ENCODE data around the gene ARSJ. TPM values are rescaled to one million over a fixed set of nuclear protein-coding genes. Genes with fewer than 3 reads are reported as not detected.

Gene ARSJ
- total and polyA plus RNA-seq, 11 donors, result 0.30 to 7.0 (median 1.7) TPM

DNA sequence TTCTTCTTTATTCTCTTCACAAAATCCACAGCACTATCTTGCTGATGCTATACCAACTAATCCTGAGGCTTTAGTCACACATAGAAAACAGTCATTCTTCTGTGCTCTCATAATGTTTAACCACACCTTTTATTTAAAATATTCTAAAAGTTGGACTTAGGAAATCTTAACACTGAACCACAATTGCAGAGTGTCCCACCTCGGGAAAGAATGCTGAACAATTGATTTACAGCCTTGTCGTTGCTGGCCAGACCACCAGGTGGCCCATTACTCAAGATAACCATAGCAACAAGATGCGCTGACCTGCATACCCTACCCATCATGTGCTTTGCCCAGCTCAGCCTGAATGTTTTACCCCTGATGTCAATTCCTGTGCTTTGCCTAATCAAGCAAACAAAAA lies 100.8 kb downstream of the ARSJ start:
- no peaks in the 10 kb centered on the region for H3K9me3 ChIP-seq
- no peak for TF ChIP-seq POLR2A (IDR thresholded peaks at IDR 0.05)
- TF ChIP-seq, protein P1, sequence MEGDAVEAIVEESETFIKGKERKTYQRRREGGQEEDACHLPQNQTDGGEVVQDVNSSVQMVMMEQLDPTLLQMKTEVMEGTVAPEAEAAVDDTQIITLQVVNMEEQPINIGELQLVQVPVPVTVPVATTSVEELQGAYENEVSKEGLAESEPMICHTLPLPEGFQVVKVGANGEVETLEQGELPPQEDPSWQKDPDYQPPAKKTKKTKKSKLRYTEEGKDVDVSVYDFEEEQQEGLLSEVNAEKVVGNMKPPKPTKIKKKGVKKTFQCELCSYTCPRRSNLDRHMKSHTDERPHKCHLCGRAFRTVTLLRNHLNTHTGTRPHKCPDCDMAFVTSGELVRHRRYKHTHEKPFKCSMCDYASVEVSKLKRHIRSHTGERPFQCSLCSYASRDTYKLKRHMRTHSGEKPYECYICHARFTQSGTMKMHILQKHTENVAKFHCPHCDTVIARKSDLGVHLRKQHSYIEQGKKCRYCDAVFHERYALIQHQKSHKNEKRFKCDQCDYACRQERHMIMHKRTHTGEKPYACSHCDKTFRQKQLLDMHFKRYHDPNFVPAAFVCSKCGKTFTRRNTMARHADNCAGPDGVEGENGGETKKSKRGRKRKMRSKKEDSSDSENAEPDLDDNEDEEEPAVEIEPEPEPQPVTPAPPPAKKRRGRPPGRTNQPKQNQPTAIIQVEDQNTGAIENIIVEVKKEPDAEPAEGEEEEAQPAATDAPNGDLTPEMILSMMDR (IDR thresholded peaks at IDR 0.05), result peak in 3 of 12 donors; percentile 14 to 17 (median 14)
- WGBS, 4 donors, result 26 to 47% (median 31%) methylated on average over 3 of the region's 3 CpGs
- H3K27ac ChIP-seq, result no peak overlapping the region
- ATAC-seq (no peak), DNase-seq (no peak)
- H3K4me1 ChIP-seq, result peaks cover 0 to 6% (median 0%) of the 10 kb centered on the region in 12 donors
- intact Hi-C loops (cut with DNase I), result no loop called here
- no peaks in the 10 kb centered on the region for H3K27me3 ChIP-seq
- H3K4me3 ChIP-seq, result no peak overlapping the region
- no peaks in the 10 kb centered on the region for H3K36me3 ChIP-seq

- TF ChIP-seq, protein P1 (IDR thresholded peaks at IDR 0.05), result no peak
- no peak for TF ChIP-seq POLR2A (IDR thresholded peaks at IDR 0.05)
Observed at GRCh38 chr4:113874480-113874879, 105.0 kb downstream of the ARSJ start.

DNA sequence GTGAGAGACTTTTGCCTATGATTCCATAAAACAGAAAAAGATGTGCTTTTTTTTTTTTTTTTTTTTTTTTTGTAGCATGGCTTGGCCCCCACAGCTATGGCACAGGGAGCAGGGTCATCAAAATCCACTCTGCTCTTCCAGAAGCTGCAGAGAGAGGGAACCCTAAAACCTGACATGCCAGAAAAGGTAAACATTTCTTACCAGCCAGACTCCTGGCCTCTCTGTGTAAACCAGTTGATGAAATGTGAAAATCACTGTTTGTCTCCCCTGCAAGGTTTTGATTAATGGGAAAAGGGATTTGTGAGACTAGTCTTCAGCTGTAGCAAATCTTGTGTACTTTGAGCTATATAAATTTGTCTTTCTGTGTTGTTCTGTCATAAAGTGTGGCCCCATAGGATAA lies 105.9 kb downstream of the ARSJ start:
- no peaks in the 10 kb centered on the region for H3K9me3 ChIP-seq
- TF ChIP-seq POLR2A (IDR thresholded peaks at IDR 0.05), result no peak
- TF ChIP-seq, protein P1 (IDR thresholded peaks at IDR 0.05), result no peak
- DNase-seq (no peak), ATAC-seq (no peak)
- no peaks in the 10 kb centered on the region for H3K4me1 ChIP-seq
- no peaks in the 10 kb centered on the region for H3K36me3 ChIP-seq
- no peaks in the 10 kb centered on the region for H3K27me3 ChIP-seq
- intact Hi-C loops (cut with DNase I), result no loop called here
- no peak overlapping the region for H3K4me3 ChIP-seq
- no peak overlapping the region for H3K27ac ChIP-seq

More at GRCh38 chr4:113874480-113874879, 105.0 kb downstream of the ARSJ start:
- H3K4me1 ChIP-seq, result no peaks in the 10 kb centered on the region
- no peaks in the 10 kb centered on the region for H3K27me3 ChIP-seq
- DNase-seq, result no peak
- no peak for ATAC-seq
- 79 to 86% (median 83%) methylated on average over 1 of the region's 1 CpG for WGBS, 4 donors
- H3K9me3 ChIP-seq, result no peaks in the 10 kb centered on the region
- no peak overlapping the region for H3K27ac ChIP-seq
- intact Hi-C loops (cut with DNase I), result no loop called here
- H3K36me3 ChIP-seq, result no peaks in the 10 kb centered on the region
- H3K4me3 ChIP-seq, result no peak overlapping the region

DNA sequence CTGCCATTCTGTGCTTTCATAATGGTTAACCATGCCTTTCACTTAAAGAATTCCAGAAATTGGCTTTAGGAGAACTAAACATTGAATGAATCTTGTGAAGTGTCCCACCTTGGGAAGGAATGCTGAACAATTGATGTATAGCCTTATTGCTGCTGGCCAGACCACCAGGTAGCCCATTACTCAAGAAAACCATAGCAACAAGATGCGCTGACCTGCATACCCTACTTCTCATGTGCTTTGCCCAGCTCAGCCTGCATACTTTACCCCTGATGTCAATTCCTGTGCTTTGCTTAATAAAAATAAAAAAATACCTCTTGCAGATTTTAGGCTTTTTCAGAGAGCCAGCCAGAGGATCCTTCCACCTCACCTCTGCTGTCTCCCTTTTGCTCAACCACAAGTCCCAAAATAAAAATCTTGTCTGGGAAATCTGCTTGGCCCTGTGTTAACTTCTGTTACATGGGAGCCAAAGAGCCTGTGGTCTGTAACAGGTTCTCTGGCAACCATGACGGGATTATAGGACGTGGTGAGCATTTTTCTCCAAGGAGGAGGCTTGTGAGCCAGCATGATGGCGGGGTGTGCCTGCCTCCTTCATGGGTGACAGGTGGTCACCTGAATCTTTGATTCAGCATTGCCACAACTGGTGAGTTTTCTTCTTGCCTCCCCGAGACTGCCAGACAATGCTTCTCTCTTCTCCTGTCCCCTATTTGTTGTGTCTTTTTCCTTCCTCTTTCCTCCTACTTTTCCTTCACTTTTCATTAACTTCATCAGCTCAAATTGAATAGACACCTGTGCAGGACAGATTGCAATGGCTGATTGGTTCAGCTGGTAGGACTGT lies 106.8 kb downstream of the ARSJ start:
- WGBS, 4 donors, result 72 to 93% (median 87%) methylated on average over 5 of the region's 5 CpGs
- no peak overlapping the region for H3K27ac ChIP-seq

More for the DNA sequence above, 106.8 kb downstream of the ARSJ start:
- DNase-seq (no peak), ATAC-seq (no peak)
- Histone ChIP-seq H3K4me3 (no peak overlapping the region), H3K4me1 (no peaks in the 10 kb centered on the region), H3K27me3 (no peaks in the 10 kb centered on the region), H3K36me3 (no peaks in the 10 kb centered on the region), H3K9me3 (no peaks in the 10 kb centered on the region)
- TF ChIP-seq POLR2A (IDR thresholded peaks at IDR 0.05), result no peak
- TF ChIP-seq, protein P1 (IDR thresholded peaks at IDR 0.05), result no peak
- intact Hi-C loops (cut with DNase I), result no loop called here

All from heart left ventricle (tissue), 16 donors.